Upper lobe of left lung (tissue), 6 donors: Measurements from ENCODE around the gene ZNF546. TPM values are rescaled to one million over a fixed set of nuclear protein-coding genes. Genes with fewer than 3 reads are reported as not detected.

Experiments
- ATAC-seq, 2 donors: fragments of 200-7000 bp; cut with Tn5 transposase; one replicate each; pipeline ENCODE4 v1.9.1; 2022; ENCODE audit warnings: mild to moderate bottlenecking in 2 of 2, moderate library complexity in 2 of 2; ENCODE audit not compliant: low FRiP score in 2 of 2
- DNase-seq, 2 donors: peaks; one replicate each; pipeline ENCODE4 v3.0.0-alpha.2; 2019 to 2020
- H3K27ac ChIP-seq, 4 donors: fragments of 200-600 bp; sonication (generic); one replicate each; pipeline ENCODE4 v1.5.1; 2016 to 2019
- H3K27me3 ChIP-seq, 4 donors: fragments of 200-600 bp; sonication (generic); one replicate each; pipeline ENCODE4 v1.5.1; 2017 to 2019
- H3K36me3 ChIP-seq, 4 donors: fragments of 200-600 bp; sonication (generic); one replicate each; pipeline ENCODE4 v1.5.1; 2016 to 2019
- H3K4me1 ChIP-seq, 4 donors: fragments of 200-600 bp; sonication (generic); one replicate each; pipeline ENCODE4 v1.5.1; 2018 to 2019
- H3K4me3 ChIP-seq, 4 donors: fragments of 200-600 bp; sonication (generic); one replicate each; pipeline ENCODE4 v1.5.1; 2017 to 2019; ENCODE audit warnings: mild to moderate bottlenecking in 2 of 4, moderate library complexity in 1 of 4
- H3K9me3 ChIP-seq, 4 donors: fragments of 200-600 bp; sonication (generic); one replicate each; pipeline ENCODE4 v1.5.1; 2018 to 2019
- EP300 ChIP-seq, 4 donors: sonication (generic); formaldehyde crosslinking; IDR thresholded peaks; one replicate each; pipeline ENCODE4 v1.5.1; 2017; ENCODE audit warnings: antibody characterized with exemption in 4 of 4, control low read depth in 2 of 4
- POLR2A ChIP-seq, 4 donors: fragments of 450-650 bp; IDR thresholded peaks; one replicate each; pipeline ENCODE4 v1.5.1; 2016 to 2017; ENCODE audit warnings: antibody characterized with exemption in 4 of 4, mild to moderate bottlenecking in 2 of 4
- POLR2AphosphoS5 ChIP-seq, 2 donors: sonication (generic); formaldehyde crosslinking; IDR thresholded peaks; one replicate each; pipeline ENCODE4 v1.5.1; 2017; ENCODE audit warnings: antibody characterized with exemption in 2 of 2
- WGBS, 2 donors: methylation state at CpG; one replicate each; pipeline ENCODE4 v1.1.5; 2017 to 2018; 5-methylcytosine and 5-hydroxymethylcytosine counted together
- total RNA-seq, 6 donors: library from RNA; depleted of rRNA in 4 of 6; stranded (reverse); fragments of >200 nt in 4 of 6; gene quantifications; one replicate each; pipeline versions ENCODE4 v1.1.0 to v1.2.1, GENCODE V29; 2016 to 2021
- TF ChIP-seq, protein P1 (sequence below), 6 experiments: fragments of 450-650 bp in 4 of 6; fragments of 200-600 bp in 2 of 6; sonication (generic) in 2 of 6; IDR thresholded peaks; one replicate each; pipeline ENCODE4 v1.5.1; 2016 to 2019; ENCODE audit warnings: antibody characterized with exemption in 6 of 6
- donor health status: DM: no; HTN: no; CAD: no; lungs with moderate emphysema.
- donor health status: DM: no; HTN: yes; CAD: no; lungs with severe emphysema.

ZNF546 gene
- total RNA-seq, 6 donors from 2014 or later, result 2.1 to 6.4 (median 5.0) TPM

DNA sequence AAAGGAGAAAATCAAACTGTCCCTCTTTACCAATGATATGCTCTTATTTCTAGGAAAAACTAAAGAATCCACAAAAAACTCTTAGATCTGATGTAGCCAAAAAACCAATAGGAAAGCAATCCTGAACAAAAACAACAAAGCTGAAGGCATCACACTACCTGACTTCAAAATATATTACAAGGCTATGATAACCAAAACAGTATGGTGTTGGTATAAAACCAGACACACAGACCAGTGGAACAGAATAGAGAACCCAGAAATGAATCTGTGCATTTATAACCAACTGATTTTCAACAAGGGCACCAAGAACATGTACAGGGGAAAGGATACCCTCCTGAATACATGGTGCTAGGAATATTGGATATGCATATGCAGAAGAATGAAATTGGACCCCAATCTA is 9.7 kb upstream of the ZNF546 start:
- no peak overlapping the region for H3K27ac ChIP-seq
- H3K4me1 ChIP-seq, result no peaks in the 10 kb centered on the region
- ATAC-seq (no peak), DNase-seq (no peak)
- peaks cover 0 to 17% (median 6%) of the 10 kb centered on the region in 4 donors for H3K36me3 ChIP-seq
- TF ChIP-seq EP300 (IDR thresholded peaks at IDR 0.05) (no peak), POLR2A (IDR thresholded peaks at IDR 0.05) (no peak), POLR2AphosphoS5 (IDR thresholded peaks at IDR 0.05) (no peak)
- TF ChIP-seq, protein P1, sequence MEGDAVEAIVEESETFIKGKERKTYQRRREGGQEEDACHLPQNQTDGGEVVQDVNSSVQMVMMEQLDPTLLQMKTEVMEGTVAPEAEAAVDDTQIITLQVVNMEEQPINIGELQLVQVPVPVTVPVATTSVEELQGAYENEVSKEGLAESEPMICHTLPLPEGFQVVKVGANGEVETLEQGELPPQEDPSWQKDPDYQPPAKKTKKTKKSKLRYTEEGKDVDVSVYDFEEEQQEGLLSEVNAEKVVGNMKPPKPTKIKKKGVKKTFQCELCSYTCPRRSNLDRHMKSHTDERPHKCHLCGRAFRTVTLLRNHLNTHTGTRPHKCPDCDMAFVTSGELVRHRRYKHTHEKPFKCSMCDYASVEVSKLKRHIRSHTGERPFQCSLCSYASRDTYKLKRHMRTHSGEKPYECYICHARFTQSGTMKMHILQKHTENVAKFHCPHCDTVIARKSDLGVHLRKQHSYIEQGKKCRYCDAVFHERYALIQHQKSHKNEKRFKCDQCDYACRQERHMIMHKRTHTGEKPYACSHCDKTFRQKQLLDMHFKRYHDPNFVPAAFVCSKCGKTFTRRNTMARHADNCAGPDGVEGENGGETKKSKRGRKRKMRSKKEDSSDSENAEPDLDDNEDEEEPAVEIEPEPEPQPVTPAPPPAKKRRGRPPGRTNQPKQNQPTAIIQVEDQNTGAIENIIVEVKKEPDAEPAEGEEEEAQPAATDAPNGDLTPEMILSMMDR (IDR thresholded peaks at IDR 0.05), result no peak
- no peaks in the 10 kb centered on the region for H3K27me3 ChIP-seq
- peaks cover 0 to 29% (median 10%) of the 10 kb centered on the region in 4 donors for H3K9me3 ChIP-seq
- H3K4me3 ChIP-seq, result no peak overlapping the region

DNA sequence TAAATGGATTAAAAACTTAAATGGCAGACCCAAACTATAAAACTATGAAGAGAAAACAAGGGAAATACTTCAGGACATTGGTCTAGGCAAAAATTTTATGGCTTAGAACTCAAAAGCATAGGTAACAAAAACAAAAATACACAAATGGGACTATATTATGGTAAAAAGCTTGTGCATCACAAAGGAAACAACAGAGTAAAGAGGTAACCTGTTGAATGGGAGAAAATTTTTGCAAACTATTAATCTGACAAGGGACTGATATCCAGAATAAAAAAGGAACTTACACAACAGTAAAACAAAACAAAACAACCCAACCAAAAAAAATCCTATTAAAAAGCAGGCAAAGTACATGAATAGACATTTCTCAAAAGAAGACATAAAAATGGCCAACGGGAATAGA is 9.3 kb upstream of the ZNF546 start:
- Histone ChIP-seq H3K27ac (no peak overlapping the region), H3K27me3 (no peaks in the 10 kb centered on the region), H3K9me3 (peaks cover 0 to 29% (median 10%) of the 10 kb centered on the region in 4 donors), H3K36me3 (peaks cover 0 to 13% (median 4%) of the 10 kb centered on the region in 4 donors), H3K4me3 (no peak overlapping the region), H3K4me1 (no peaks in the 10 kb centered on the region)
- TF ChIP-seq, protein P1 (IDR thresholded peaks at IDR 0.05), result no peak
- TF ChIP-seq POLR2A (IDR thresholded peaks at IDR 0.05) (no peak), POLR2AphosphoS5 (IDR thresholded peaks at IDR 0.05) (no peak), EP300 (IDR thresholded peaks at IDR 0.05) (no peak)
- 93 to 100% methylated on average over 1 of the region's 1 CpG for WGBS, 2 donors
- DNase-seq (no peak), ATAC-seq (no peak)

DNA sequence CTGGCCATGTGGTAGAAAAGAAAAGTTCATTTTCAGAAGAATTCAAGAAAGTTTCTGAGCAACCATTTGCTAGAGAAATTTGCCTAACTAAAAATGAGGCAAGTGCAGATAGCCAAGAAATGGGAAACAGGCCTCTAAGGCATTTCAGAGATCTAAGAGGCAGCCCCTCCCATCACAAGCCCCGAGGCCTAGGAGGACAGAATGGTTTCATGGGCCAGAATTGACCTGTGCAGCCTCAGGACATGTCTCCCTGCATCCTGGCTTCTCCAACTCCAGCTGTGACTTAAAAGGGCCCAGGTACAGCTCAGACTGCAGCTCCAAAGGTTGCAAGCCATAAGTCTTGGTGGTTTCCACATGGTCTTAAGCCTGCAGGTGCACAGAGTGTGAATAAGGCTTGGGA is 3.3 kb upstream of the ZNF546 start:
- no peak for DNase-seq
- Histone ChIP-seq H3K27ac (no peak overlapping the region), H3K27me3 (no peaks in the 10 kb centered on the region), H3K4me3 (no peak overlapping the region), H3K36me3 (peaks cover 0 to 3% (median 0%) of the 10 kb centered on the region in 4 donors), H3K9me3 (no peaks in the 10 kb centered on the region), H3K4me1 (peaks cover 9 to 17% (median 13%) of the 10 kb centered on the region in 4 donors)
- 92 to 100% methylated on average over 1 of the region's 1 CpG for WGBS, 2 donors
- ATAC-seq, result no peak
- no peak for TF ChIP-seq POLR2A (IDR thresholded peaks at IDR 0.05)
- TF ChIP-seq EP300 (IDR thresholded peaks at IDR 0.05), result no peak
- TF ChIP-seq, protein P1 (IDR thresholded peaks at IDR 0.05), result no peak
- no peak for TF ChIP-seq POLR2AphosphoS5 (IDR thresholded peaks at IDR 0.05)

DNA sequence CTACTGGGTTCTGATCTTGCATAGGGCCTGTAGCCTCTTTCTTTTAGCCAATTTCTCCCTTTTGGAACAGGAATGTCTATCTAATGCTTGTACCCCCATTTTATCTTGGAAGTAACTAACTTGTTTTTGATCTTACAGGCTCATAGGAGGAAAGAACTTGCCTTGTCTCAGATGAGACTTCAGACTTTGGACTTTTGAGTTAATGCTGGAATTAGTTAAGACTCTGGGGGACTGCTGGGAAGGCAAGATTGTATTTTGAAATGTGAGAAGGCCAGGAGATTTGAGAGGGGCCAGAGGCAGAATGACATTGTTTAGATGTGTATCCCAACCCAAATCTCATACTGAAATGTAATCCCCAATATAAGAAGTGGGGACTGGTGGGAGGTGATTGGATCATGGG is 2.5 kb upstream of the ZNF546 start:
- ATAC-seq, result no peak

DNA sequence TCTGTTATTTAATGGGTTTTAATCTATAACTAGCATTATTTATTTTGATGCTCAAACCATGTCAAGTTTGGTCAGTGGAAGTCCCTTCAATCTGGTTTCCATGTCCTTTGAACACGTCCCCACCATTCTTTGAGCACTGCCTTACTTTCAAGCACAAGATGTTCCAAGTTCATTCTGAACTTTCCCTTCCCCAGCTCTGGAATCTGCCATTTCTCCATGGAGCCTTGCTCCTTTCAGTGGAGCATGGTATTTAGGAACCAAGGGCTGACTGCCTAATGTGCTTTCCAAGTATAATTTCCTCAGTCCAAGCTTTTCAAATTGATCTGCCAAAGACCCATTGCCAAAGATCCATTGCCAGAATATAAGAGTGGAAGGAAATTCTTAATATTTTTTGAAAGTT is 1.1 kb upstream of the ZNF546 start:
- Histone ChIP-seq H3K4me1 (peaks cover 9 to 17% (median 13%) of the 10 kb centered on the region in 4 donors), H3K4me3 (peak overlapping the region in 2 of 4 donors; percentile 68 to 69), H3K36me3 (peaks cover 0 to 3% (median 0%) of the 10 kb centered on the region in 4 donors), H3K27ac (no peak overlapping the region), H3K27me3 (no peaks in the 10 kb centered on the region), H3K9me3 (no peaks in the 10 kb centered on the region)
- DNase-seq, result no peak
- WGBS, 2 donors, result 89 to 90% methylated on average over 1 of the region's 1 CpG
- TF ChIP-seq POLR2A (IDR thresholded peaks at IDR 0.05) (no peak), EP300 (IDR thresholded peaks at IDR 0.05) (no peak), POLR2AphosphoS5 (IDR thresholded peaks at IDR 0.05) (no peak)
- TF ChIP-seq, protein P1 (IDR thresholded peaks at IDR 0.05), result no peak
- ATAC-seq, result no peak

More for the DNA sequence above, 2.5 kb upstream of the ZNF546 start:
- Histone ChIP-seq H3K36me3 (peaks cover 0 to 3% (median 0%) of the 10 kb centered on the region in 4 donors), H3K27ac (no peak overlapping the region), H3K27me3 (no peaks in the 10 kb centered on the region), H3K9me3 (no peaks in the 10 kb centered on the region), H3K4me3 (no peak overlapping the region), H3K4me1 (peaks cover 9 to 17% (median 13%) of the 10 kb centered on the region in 4 donors)
- DNase-seq, result no peak
- no peak for TF ChIP-seq EP300 (IDR thresholded peaks at IDR 0.05)
- no peak for TF ChIP-seq POLR2A (IDR thresholded peaks at IDR 0.05)
- no peak for TF ChIP-seq POLR2AphosphoS5 (IDR thresholded peaks at IDR 0.05)
- TF ChIP-seq, protein P1 (IDR thresholded peaks at IDR 0.05), result no peak
